Measurements from ENCODE around the gene CA10. TPM values are rescaled to one million over a fixed set of nuclear protein-coding genes. Genes with fewer than 3 reads are reported as not detected.

CA10 gene
- total and polyA plus RNA-seq, 2 experiments from 2014 or later: not detected

- Histone ChIP-seq H3K9me2 (ENCODE audit: insufficient read depth) (no peaks in the 10 kb centered on the region), H3K4me1 (ENCODE audit: insufficient read depth) (peaks cover 10% of the 10 kb centered on the region), H3K4me2 (ENCODE audit: unreplicated experiment) (no peak overlapping the region), H2AFZ (no peak overlapping the region), H3K27ac (no peak overlapping the region), H3K9ac (no peak overlapping the region), H3K79me2 (ENCODE audit: insufficient read depth) (no peaks in the 10 kb centered on the region), H4K20me1 (ENCODE audit: insufficient read depth) (no peaks in the 10 kb centered on the region; the same call in 1 of the 2 replicates), H3K4me3 (no peak overlapping the region), H3F3A (ENCODE audit: insufficient read depth) (no peaks in the 10 kb centered on the region), H3K36me3 (ENCODE audit: low read depth) (no peaks in the 10 kb centered on the region), H3K27me3 (replicated peaks; ENCODE audit: insufficient read depth) (no peaks in the 10 kb centered on the region), H3K9me3 (ENCODE audit: low read depth) (no peaks in the 10 kb centered on the region)
- TF ChIP-seq EZH2phosphoT487 (IDR thresholded peaks at IDR 0.05; ENCODE audit: insufficient read depth, low read depth) (no peak), EZH2 (IDR thresholded peaks at IDR 0.05; ENCODE audit: insufficient read depth, poor library complexity, severe bottlenecking) (no peak)
- WGBS, 2 experiments (ENCODE audit: low coverage in 1 of 2, low lambda C conversion rate in 2 of 2, missing lambda C conversion rate in 2 of 2): 0% methylated on average over 2 of the region's 2 CpGs
- no peak for DNase-seq
- in situ Hi-C loops (cut with MboI): no loop called here
Measured at GRCh38 chr17:52024300-52024870, 134.1 kb downstream of the CA10 start.

- no peak for TF ChIP-seq EZH2phosphoT487 (IDR thresholded peaks at IDR 0.05; ENCODE audit: insufficient read depth, low read depth)
- TF ChIP-seq EZH2 (IDR thresholded peaks at IDR 0.05; ENCODE audit: insufficient read depth, poor library complexity, severe bottlenecking): no peak
- H2AFZ ChIP-seq: no peak overlapping the region
- no peak overlapping the region for H3K4me2 ChIP-seq (ENCODE audit: unreplicated experiment)
- no peaks in the 10 kb centered on the region for H3K4me1 ChIP-seq (ENCODE audit: insufficient read depth)
- no peak for DNase-seq
- no peaks in the 10 kb centered on the region for H3K36me3 ChIP-seq (ENCODE audit: low read depth)
- H3K4me3 ChIP-seq: no peak overlapping the region
- 41 to 53% methylated on average over 1 of the region's 1 CpG for WGBS, 2 experiments (ENCODE audit: low coverage in 1 of 2, low lambda C conversion rate in 2 of 2, missing lambda C conversion rate in 2 of 2)
- H4K20me1 ChIP-seq (ENCODE audit: insufficient read depth): no peaks in the 10 kb centered on the region
- no peaks in the 10 kb centered on the region for H3K27me3 ChIP-seq (replicated peaks; ENCODE audit: insufficient read depth)
- H3K79me2 ChIP-seq (ENCODE audit: insufficient read depth): no peaks in the 10 kb centered on the region
- peaks cover 11% of the 10 kb centered on the region for H3K9me3 ChIP-seq (ENCODE audit: low read depth)
- in situ Hi-C loops (cut with MboI): no loop called here
- H3K27ac ChIP-seq: no peak overlapping the region
- no peaks in the 10 kb centered on the region for H3F3A ChIP-seq (ENCODE audit: insufficient read depth)
- H3K9ac ChIP-seq: no peak overlapping the region
- no peaks in the 10 kb centered on the region for H3K9me2 ChIP-seq (ENCODE audit: insufficient read depth)
Measured at GRCh38 chr17:52011064-52011463, 147.4 kb downstream of the CA10 start.

GRCh38 chr17:51999654-52000053, 158.9 kb downstream of the CA10 start:
- Histone ChIP-seq H4K20me1 (ENCODE audit: insufficient read depth) (no peaks in the 10 kb centered on the region), H3K4me1 (ENCODE audit: insufficient read depth) (no peaks in the 10 kb centered on the region), H3K4me2 (ENCODE audit: unreplicated experiment) (no peak overlapping the region), H3K4me3 (no peak overlapping the region), H3K9me3 (ENCODE audit: low read depth) (no peaks in the 10 kb centered on the region), H3K79me2 (ENCODE audit: insufficient read depth) (no peaks in the 10 kb centered on the region), H3K9me2 (ENCODE audit: insufficient read depth) (no peaks in the 10 kb centered on the region), H3K9ac (no peak overlapping the region), H3K27me3 (replicated peaks; ENCODE audit: insufficient read depth) (no peaks in the 10 kb centered on the region), H2AFZ (no peak overlapping the region), H3K27ac (no peak overlapping the region), H3F3A (ENCODE audit: insufficient read depth) (no peaks in the 10 kb centered on the region), H3K36me3 (ENCODE audit: low read depth) (no peaks in the 10 kb centered on the region)
- in situ Hi-C loops (cut with MboI): no loop called here
- DNase-seq: no peak
- 19 to 20% methylated on average over 3 of the region's 3 CpGs for WGBS, 2 experiments (ENCODE audit: low coverage in 1 of 2, low lambda C conversion rate in 2 of 2, missing lambda C conversion rate in 2 of 2)
- TF ChIP-seq EZH2phosphoT487 (IDR thresholded peaks at IDR 0.05; ENCODE audit: insufficient read depth, low read depth): no peak
- TF ChIP-seq EZH2 (IDR thresholded peaks at IDR 0.05; ENCODE audit: insufficient read depth, poor library complexity, severe bottlenecking): no peak

- in situ Hi-C loops (cut with MboI): no loop called here
- 12 to 26% methylated on average over 2 of the region's 2 CpGs for WGBS, 2 experiments (ENCODE audit: low coverage in 1 of 2, low lambda C conversion rate in 2 of 2, missing lambda C conversion rate in 2 of 2)
- no peaks in the 10 kb centered on the region for H3K9me2 ChIP-seq (ENCODE audit: insufficient read depth)
- no peak overlapping the region for H3K4me3 ChIP-seq
- H3K79me2 ChIP-seq (ENCODE audit: insufficient read depth): no peaks in the 10 kb centered on the region
- H3F3A ChIP-seq (ENCODE audit: insufficient read depth): no peaks in the 10 kb centered on the region
- TF ChIP-seq EZH2 (IDR thresholded peaks at IDR 0.05; ENCODE audit: insufficient read depth, poor library complexity, severe bottlenecking) (no peak), EZH2phosphoT487 (IDR thresholded peaks at IDR 0.05; ENCODE audit: insufficient read depth, low read depth) (no peak)
- no peaks in the 10 kb centered on the region for H3K9me3 ChIP-seq (ENCODE audit: low read depth)
- no peaks in the 10 kb centered on the region for H3K4me1 ChIP-seq (ENCODE audit: insufficient read depth)
- H3K9ac ChIP-seq: no peak overlapping the region
- no peaks in the 10 kb centered on the region for H4K20me1 ChIP-seq (ENCODE audit: insufficient read depth)
- no peak overlapping the region for H2AFZ ChIP-seq
- no peaks in the 10 kb centered on the region for H3K36me3 ChIP-seq (ENCODE audit: low read depth)
- H3K27ac ChIP-seq: no peak overlapping the region
- no peaks in the 10 kb centered on the region for H3K27me3 ChIP-seq (replicated peaks; ENCODE audit: insufficient read depth)
- no peak for DNase-seq
- no peak overlapping the region for H3K4me2 ChIP-seq (ENCODE audit: unreplicated experiment)
Measured at GRCh38 chr17:51997723-51998122, 160.8 kb downstream of the CA10 start.
